Brain microvascular endothelial cell (primary cell): ENCODE data around the gene MED6.
A peak's percentile ranks its signal among the peaks of the same experiment; 100 is the strongest.

Experiments
- DNase-seq: peaks from one replicate; pipeline ENCODE4 v3.0.0-alpha.2; 2020
- H3K27ac ChIP-seq: fragments of 250-450 bp; sonication (Bioruptor Pico); 2 replicates; pipeline ENCODE4 v1.5.1; 2020; ENCODE audit warnings: mild to moderate bottlenecking, moderate library complexity
- H3K27me3 ChIP-seq: fragments of 250-450 bp; sonication (Bioruptor Pico); replicated peaks from 2 replicates; pipeline ENCODE4 v1.5.1; 2020; ENCODE audit warnings: mild to moderate bottlenecking
- H3K36me3 ChIP-seq: fragments of 250-450 bp; sonication (Bioruptor Pico); replicated peaks from 2 replicates; pipeline ENCODE4 v1.5.1; 2020; ENCODE audit warnings: mild to moderate bottlenecking
- H3K4me3 ChIP-seq: 2 replicates; pipeline ENCODE4 v1.5.1; 2011; ENCODE audit warnings: low read depth, mild to moderate bottlenecking, control low read depth, low read length, moderate library complexity
- CTCF ChIP-seq: IDR thresholded peaks from 2 replicates; pipeline ENCODE4 v1.5.1; 2011; ENCODE audit warnings: low read depth, mild to moderate bottlenecking, moderate library complexity, low read length, control low read depth, inconsistent platforms; ENCODE audit errors: missing control alignments
- in situ Hi-C: cut with HindIII; loops from 2 replicates; pipeline ENCODE4 v1.10.0; 2017; ENCODE audit warnings: low sequenced_read_pairs, low pct_ligation_motif_present

The MED6 gene

GRCh38 chr14:70643967-70644366, 43.5 kb upstream of the MED6 start:
- no peak for TF ChIP-seq CTCF
- no peak overlapping the region for H3K27ac ChIP-seq
- no peaks in the 10 kb centered on the region for H3K36me3 ChIP-seq
- in situ Hi-C loops = no loop called here
- peaks cover 34% of the 10 kb centered on the region for H3K27me3 ChIP-seq
- no peak for DNase-seq
- H3K4me3 ChIP-seq = no peak overlapping the region

GRCh38 chr14:70642303-70643235, 42.1 kb upstream of the MED6 start:
- no peak for DNase-seq
- Histone ChIP-seq H3K27ac (no peak overlapping the region), H3K36me3 (no peaks in the 10 kb centered on the region), H3K27me3 (peaks cover 34% of the 10 kb centered on the region), H3K4me3 (peak overlapping the region; percentile 43)
- no peak for TF ChIP-seq CTCF
- in situ Hi-C loops = no loop called here

GRCh38 chr14:70641548-70642302, 41.3 kb upstream of the MED6 start, which contains the start of gene TTC9:
Gene TTC9 (plus strand): TSS chr14:70641916. CDS start chr14:70642130, 214 bp downstream.
- Histone ChIP-seq H3K36me3 (no peaks in the 10 kb centered on the region), H3K27me3 (peaks cover 34% of the 10 kb centered on the region), H3K4me3 (peak within 1 kb of the TSS; percentile 54), H3K27ac (no peak within 1 kb of the TSS)
- TF ChIP-seq CTCF = no peak
- in situ Hi-C loops = no loop called here
- no peak for DNase-seq

- Histone ChIP-seq H3K36me3 (no peaks in the 10 kb centered on the region), H3K27me3 (peaks cover 34% of the 10 kb centered on the region), H3K27ac (no peak overlapping the region), H3K4me3 (peak overlapping the region; percentile 54)
- TF ChIP-seq CTCF = no peak
- in situ Hi-C loops = no loop called here
- no peak for DNase-seq
Measured at GRCh38 chr14:70640938-70641547, 40.6 kb upstream of the MED6 start.

GRCh38 chr14:70638416-70638815, 38.0 kb upstream of the MED6 start:
- no peak for TF ChIP-seq CTCF
- H3K4me3 ChIP-seq = no peak overlapping the region
- no peak overlapping the region for H3K27ac ChIP-seq
- peaks cover 30% of the 10 kb centered on the region for H3K27me3 ChIP-seq
- in situ Hi-C loops = no loop called here
- DNase-seq = no peak
- H3K36me3 ChIP-seq = no peaks in the 10 kb centered on the region
